SK-N-MC (cell line): Measurements from ENCODE around the gene RBM12.

ENCODE experiments used
- DNase-seq: peaks from one replicate; pipeline ENCODE4 v3.0.0-alpha.2; 2011; ENCODE audit warnings: low read depth, low spot score
- H3K27ac ChIP-seq: fragments of 200-600 bp; sonication (generic); 2 replicates; pipeline ENCODE4 v1.5.1; 2016; ENCODE audit warnings: mixed run types
- H3K36me3 ChIP-seq: fragments of 200-600 bp; sonication (generic); 2 replicates; pipeline ENCODE4 v1.6.1; 2017; ENCODE audit warnings: antibody characterized with exemption, low read length, mixed read lengths; ENCODE audit not compliant: insufficient read depth
- H3K4me3 ChIP-seq: fragments of 200-600 bp; sonication (generic); 2 replicates; pipeline ENCODE4 v1.5.1; 2016
- H3K9ac ChIP-seq: fragments of 200-600 bp; sonication (generic); 2 replicates; pipeline ENCODE4 v1.8.0; 2017; ENCODE audit warnings: mixed run types, mixed read lengths; ENCODE audit not compliant: insufficient read length
- H3K9me3 ChIP-seq: fragments of 200-600 bp; sonication (generic); 2 replicates; pipeline ENCODE4 v1.6.1; 2017; ENCODE audit warnings: low read depth, mild to moderate bottlenecking, antibody characterized with exemption, low read length, moderate library complexity, mixed read lengths
- EZH2 ChIP-seq: fragments of 200-600 bp; sonication (generic); IDR thresholded peaks from one replicate; pipeline ENCODE4 v1.6.1; 2017; ENCODE audit warnings: antibody characterized with exemption
- FOXP2 ChIP-seq: optimal IDR thresholded peaks from 2 replicates; pipeline ENCODE3; 2011; ENCODE audit warnings: mild to moderate bottlenecking, moderate library complexity; ENCODE audit not compliant: insufficient read depth; ENCODE audit errors: extremely low read length, control extremely low read depth
- POLR2AphosphoS5 ChIP-seq: IDR thresholded peaks from 2 replicates; pipeline ENCODE4 v1.6.1; 2012; ENCODE audit warnings: mild to moderate bottlenecking, low read depth, low read length, borderline replicate concordance

The RBM12 gene

GRCh38 chr20:35635652-35636051 is 29.0 kb downstream of the RBM12 start:
- Histone ChIP-seq H3K9ac (no peak overlapping the region), H3K9me3 (no peaks in the 10 kb centered on the region), H3K27ac (0 out of 2 replicates have a peak overlapping the region, but pooled peaks have one; percentile 18), H3K36me3 (peaks cover 20% of the 10 kb centered on the region; the same call in 1 of the 2 replicates), H3K4me3 (no peak overlapping the region)
- DNase-seq = no peak
- TF ChIP-seq FOXP2 (no peak), EZH2 (no peak), POLR2AphosphoS5 (no peak)

- no peak for DNase-seq
- Histone ChIP-seq H3K4me3 (no peak overlapping the region), H3K36me3 (peaks cover 40% of the 10 kb centered on the region), H3K9me3 (no peaks in the 10 kb centered on the region), H3K9ac (no peak overlapping the region), H3K27ac (no peak overlapping the region)
- TF ChIP-seq POLR2AphosphoS5 = no peak
- TF ChIP-seq EZH2 = no peak
- no peak for TF ChIP-seq FOXP2
Measured at GRCh38 chr20:35632539-35633115, 32.1 kb downstream of the RBM12 start.

GRCh38 chr20:35630636-35631035 is 34.1 kb downstream of the RBM12 start:
- no peak overlapping the region for H3K4me3 ChIP-seq
- no peak for DNase-seq
- no peak overlapping the region for H3K27ac ChIP-seq
- H3K9ac ChIP-seq = no peak overlapping the region
- no peaks in the 10 kb centered on the region for H3K9me3 ChIP-seq
- no peak for TF ChIP-seq FOXP2
- TF ChIP-seq POLR2AphosphoS5 = no peak
- TF ChIP-seq EZH2 = no peak
- peaks cover 60% of the 10 kb centered on the region for H3K36me3 ChIP-seq

DNA sequence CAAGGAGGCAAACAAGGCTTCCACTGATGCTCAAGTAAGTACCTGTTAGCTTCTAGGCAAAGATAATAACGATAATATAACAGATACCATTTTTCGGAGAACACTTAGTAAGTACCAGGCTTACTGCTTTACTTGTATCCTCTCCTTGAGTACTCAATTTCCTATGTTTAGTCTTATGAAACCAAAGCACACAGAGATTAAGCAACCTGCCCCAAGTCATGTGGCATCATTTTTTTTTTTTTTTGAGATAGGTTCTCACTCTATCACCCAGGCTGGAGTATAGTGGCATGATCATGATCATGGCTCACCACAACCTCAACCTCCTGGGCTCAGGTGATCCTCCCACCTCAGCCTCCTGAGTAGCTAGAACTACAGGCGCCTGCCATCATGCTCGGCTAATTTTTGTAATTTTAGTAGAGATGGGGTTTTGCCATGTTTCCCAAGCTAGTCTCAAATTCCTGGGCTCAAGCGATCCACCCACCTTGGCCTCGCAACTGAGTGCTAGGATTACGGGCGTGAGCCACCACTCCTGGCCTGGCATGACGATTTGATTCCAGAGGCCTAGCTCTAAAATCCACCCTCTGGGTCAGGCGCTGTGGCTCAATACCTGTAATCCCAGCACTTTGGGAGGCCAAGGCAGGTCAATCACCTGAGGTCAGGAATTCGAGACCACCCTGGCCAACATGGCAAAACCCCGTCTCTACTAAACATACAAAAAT is 35.1 kb downstream of the RBM12 start:
- TF ChIP-seq FOXP2 = no peak
- no peak for TF ChIP-seq EZH2
- TF ChIP-seq POLR2AphosphoS5 = no peak
- Histone ChIP-seq H3K36me3 (peaks cover 68% of the 10 kb centered on the region), H3K9ac (no peak overlapping the region), H3K9me3 (no peaks in the 10 kb centered on the region), H3K27ac (no peak overlapping the region), H3K4me3 (no peak overlapping the region)
- DNase-seq = no peak

- peaks cover 62% of the 10 kb centered on the region for H3K36me3 ChIP-seq
- no peak overlapping the region for H3K9ac ChIP-seq
- no peak for DNase-seq
- TF ChIP-seq POLR2AphosphoS5 (no peak), EZH2 (no peak), FOXP2 (no peak)
- H3K9me3 ChIP-seq = no peaks in the 10 kb centered on the region
- H3K4me3 ChIP-seq = no peak overlapping the region
- no peak overlapping the region for H3K27ac ChIP-seq
Measured at GRCh38 chr20:35627121-35627520, 37.6 kb downstream of the RBM12 start.

DNA sequence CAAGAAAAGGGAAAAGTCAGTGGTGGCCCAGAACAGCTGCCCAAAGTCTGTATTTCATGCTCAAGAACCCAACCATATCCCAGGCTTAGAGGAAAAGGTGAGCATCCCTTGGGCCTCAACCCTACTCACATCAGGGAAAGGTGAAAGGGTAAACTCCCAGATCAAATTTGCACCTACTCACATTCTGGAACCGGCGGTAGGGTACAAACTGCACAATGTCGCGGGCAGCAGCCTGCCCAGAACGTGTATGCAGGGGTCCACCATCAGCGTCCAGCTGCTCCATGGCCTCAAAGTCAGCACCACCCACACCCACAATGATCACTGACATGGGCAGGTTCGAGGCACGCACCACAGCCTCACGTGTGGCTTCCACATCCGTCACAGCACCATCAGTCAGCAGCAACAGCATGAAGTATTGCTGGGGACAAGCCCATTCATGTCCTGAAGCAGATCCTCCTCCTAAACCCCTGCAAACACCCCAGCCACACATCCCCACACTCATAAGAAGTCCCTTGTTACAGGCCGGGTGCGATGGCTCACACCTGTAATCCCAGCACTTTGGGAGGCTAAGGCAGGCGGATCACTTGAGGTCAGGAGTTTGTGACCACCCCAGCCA is 38.2 kb downstream of the RBM12 start:
- Histone ChIP-seq H3K4me3 (no peak overlapping the region), H3K9ac (no peak overlapping the region), H3K27ac (no peak overlapping the region), H3K36me3 (peaks cover 56% of the 10 kb centered on the region), H3K9me3 (no peaks in the 10 kb centered on the region)
- no peak for DNase-seq
- TF ChIP-seq EZH2 (no peak), POLR2AphosphoS5 (no peak), FOXP2 (no peak)

GRCh38 chr20:35625584-35626385 is 38.9 kb downstream of the RBM12 start:
- no peak for TF ChIP-seq POLR2AphosphoS5
- TF ChIP-seq FOXP2 = no peak
- no peak for TF ChIP-seq EZH2
- Histone ChIP-seq H3K4me3 (no peak overlapping the region), H3K36me3 (peaks cover 49% of the 10 kb centered on the region), H3K9ac (no peak overlapping the region), H3K27ac (no peak overlapping the region), H3K9me3 (no peaks in the 10 kb centered on the region)
- DNase-seq = no peak

- no peak overlapping the region for H3K27ac ChIP-seq
- H3K4me3 ChIP-seq = no peak overlapping the region
- no peaks in the 10 kb centered on the region for H3K9me3 ChIP-seq
- TF ChIP-seq FOXP2 = no peak
- no peak for TF ChIP-seq EZH2
- no peak for TF ChIP-seq POLR2AphosphoS5
- H3K9ac ChIP-seq = no peak overlapping the region
- H3K36me3 ChIP-seq = peaks cover 17% of the 10 kb centered on the region
- no peak for DNase-seq
Measured at GRCh38 chr20:35621560-35621946, 43.1 kb downstream of the RBM12 start.
